HepG2 (cell line): Measurements from ENCODE around the gene PLGRKT. TPM values are rescaled to one million over a fixed set of nuclear protein-coding genes. Genes with fewer than 3 reads are reported as not detected.
"Not testable (repeated sequence)": the region's sequence is repeated elsewhere in the genome, so short reads cannot be mapped to it uniquely, and the experiment has no call there.

Experiments
- ATAC-seq: fragments of 200-7000 bp; cut with Tn5 transposase; 3 replicates; pipeline ENCODE4 v1.9.1; 2020; ENCODE audit warnings: mild to moderate bottlenecking, moderate library complexity
- BruUV-seq: library from RNA; stranded (reverse); fragments of 400-500 nt; replicated peaks from 2 replicates; lab custom pipeline; 2021; lab: Mats Ljungman, UMichigan
- CTCF ChIA-PET: fragments of 300-600 bp; formaldehyde crosslinking; extraction: SDS; loops from one replicate; lab custom pipeline; 2021; ENCODE audit warnings: low total read pairs, inconsistent platforms, low intra/inter-chr PET ratio; lab: Yijun Ruan, JAX
- POLR2A ChIA-PET: fragments of 350-600 bp; sonication (Branson Sonifier 250); formaldehyde crosslinking; loops from one replicate; lab custom pipeline; 2020; ENCODE audit warnings: antibody characterized with exemption, inconsistent platforms; lab: Yijun Ruan, JAX
- DNase-seq: peaks from one replicate; pipeline ENCODE4 v3.0.0-alpha.2; 2015; ENCODE audit warnings: low spot score
- FAIRE-seq: peaks from 3 replicates; lab custom pipeline; 2011; peaks lifted over from hg19 to GRCh38; lab: Jason Lieb, UNC
- H2AFZ ChIP-seq: one replicate; pipeline ENCODE4 v1.6.1; 2011; ENCODE audit warnings: low read length, inconsistent platforms
- H3K27ac ChIP-seq: fragments of 300-600 bp; 3 replicates; pipeline ENCODE4 v1.8.0; 2011; ENCODE audit warnings: mixed run types, mild to moderate bottlenecking, mixed read lengths, low read length, inconsistent platforms; ENCODE audit not compliant: insufficient read depth; ENCODE audit errors: extremely low read length
- H3K27me3 ChIP-seq, 2 experiments: fragments of 200-600 bp in 1 of 2; 2 replicates in 1 of 2; 3 replicates in 1 of 2; pipeline versions ENCODE4 v1.6.0 to v1.8.0; 2011; ENCODE audit warnings: low read length in 2 of 2, mild to moderate bottlenecking in 2 of 2, moderate library complexity in 2 of 2, inconsistent platforms in 1 of 2; ENCODE audit not compliant: insufficient read depth in 2 of 2, control insufficient read depth in 1 of 2
- H3K36me3 ChIP-seq, 2 experiments: fragments of 200-600 bp in 1 of 2; replicated peaks in 1 of 2; 2 replicates in 1 of 2; 3 replicates in 1 of 2; pipeline versions ENCODE4 v1.5.1 to v1.8.0; 2011; ENCODE audit warnings: low read length in 2 of 2, inconsistent platforms in 1 of 2; ENCODE audit not compliant: insufficient read depth in 2 of 2, control insufficient read depth in 1 of 2
- H3K4me1 ChIP-seq: 2 replicates; pipeline ENCODE4 v1.5.1; 2012; ENCODE audit warnings: low read length, inconsistent platforms; ENCODE audit not compliant: insufficient read depth
- H3K4me2 ChIP-seq: 2 replicates; pipeline ENCODE4 v1.6.0; 2011; ENCODE audit warnings: low read depth, low read length, inconsistent platforms
- H3K4me3 ChIP-seq, 3 experiments: fragments of 200-600 bp in 1 of 3; sonication (generic), shearing (Covaris generic) in 1 of 3; replicated peaks in 1 of 3; 2 replicates each; pipeline ENCODE4 v1.5.1; 2011 to 2016; ENCODE audit warnings: low read length in 3 of 3, inconsistent platforms in 2 of 3, low read depth in 2 of 3, mild to moderate bottlenecking in 2 of 3, control low read depth in 1 of 3, mixed read lengths in 1 of 3; ENCODE audit not compliant: insufficient read depth in 1 of 3
- H3K79me2 ChIP-seq: one replicate; pipeline ENCODE4 v1.6.1; 2011; ENCODE audit warnings: low read length, inconsistent platforms; ENCODE audit not compliant: insufficient read depth
- H3K9ac ChIP-seq: 2 replicates; pipeline ENCODE4 v1.6.0; 2011; ENCODE audit warnings: mild to moderate bottlenecking, low read depth, low read length, inconsistent platforms; ENCODE audit not compliant: insufficient read depth
- H3K9me3 ChIP-seq: 2 replicates; pipeline ENCODE4 v1.5.1; 2012; ENCODE audit warnings: mild to moderate bottlenecking, low read length
- H4K20me1 ChIP-seq: 2 replicates; pipeline ENCODE4 v1.6.0; 2011; ENCODE audit warnings: inconsistent platforms, mild to moderate bottlenecking, low read length, moderate library complexity; ENCODE audit not compliant: insufficient read depth
- MNT ChIP-seq: fragments of 450-650 bp; IDR thresholded peaks from 2 replicates; pipeline ENCODE4 v1.6.1; 2016
- TIGD3 ChIP-seq: sonication (generic); formaldehyde crosslinking; IDR thresholded peaks from 2 replicates; pipeline ENCODE4 v1.5.1; 2020; ENCODE audit warnings: mild to moderate bottlenecking, missing genetic modification reagents, borderline replicate concordance
- ZNF597 ChIP-seq: sonication (generic); formaldehyde crosslinking; IDR thresholded peaks from 2 replicates; pipeline ENCODE4 v1.5.0; 2020; ENCODE audit warnings: missing genetic modification reagents
- whole genome bisulfite sequencing: methylation state at CpG from one replicate; pipeline ENCODE4 v1.1.6; 2017; ENCODE audit warnings: low lambda C conversion rate; 5-methylcytosine and 5-hydroxymethylcytosine counted together
- in situ Hi-C: cut with HindIII; loops from 2 replicates; pipeline ENCODE4 v1.10.0; 2017; ENCODE audit warnings: low pct_unique_long_range_greater_than_20kb; ENCODE audit not compliant: extremely low pct_ligation_motif_present
- intact Hi-C: fragments of 100-400 bp; cut with micrococcal nuclease; formaldehyde crosslinking; loops from one replicate; pipeline ENCODE4 v1.10.0; 2022; ENCODE audit not compliant: unreplicated experiment
- polyA plus RNA-seq, 8 experiments: library from polyadenylated mRNA; depleted of rRNA in 3 of 8; stranded (reverse) in 7 of 8; unstranded in 1 of 8; fragments of >200 nt; fragmentation: Illumina TruSeq in 4 of 8; extraction: Trizol in 4 of 8; gene quantifications; 2 replicates each; pipeline versions ENCODE4 v1.2.1 to v1.2.3, GENCODE V29; 2011 to 2016; ENCODE audit warnings: low read depth in 4 of 8, missing spikeins in 1 of 8, mixed read lengths in 1 of 8; ENCODE audit not compliant: insufficient read depth in 1 of 8
- total RNA-seq, 5 experiments: library from RNA; depleted of rRNA; stranded (reverse); fragments of >200 nt; fragmentation: Illumina TruSeq; extraction: Trizol; gene quantifications; 2 replicates each; pipeline ENCODE4 v1.2.3, GENCODE V29; 2016; ENCODE audit warnings: low read depth in 1 of 5

Gene PLGRKT
- total and polyA plus RNA-seq, 2 of the 13 experiments (the other 11 are each of a cell fraction or from before 2014, with no cell fraction given) = 5.0 to 15.8 TPM

GRCh38 chr9:5479994-5480694 lies 42.4 kb upstream of the PLGRKT start (continued):
- no peak for TF ChIP-seq TIGD3

- in situ Hi-C loops = no loop called here
- no peak for DNase-seq
- no TSS peak for BruUV-seq
- POLR2A ChIA-PET = no interaction called here
- CTCF ChIA-PET = no interaction called here
- no peaks in the 10 kb centered on the region for H3K36me3 ChIP-seq
- H2AFZ ChIP-seq = no peak overlapping the region
- intact Hi-C loops = no loop called here
- H3K4me1 ChIP-seq = no peaks in the 10 kb centered on the region
- no peak overlapping the region for H3K4me2 ChIP-seq
- no peak for FAIRE-seq
- no peaks in the 10 kb centered on the region for H3K79me2 ChIP-seq
- peaks cover 0 to 3% of the 10 kb centered on the region in 2 experiments; a peak in 1 of 5 replicates for H3K27me3 ChIP-seq
- H3K27ac ChIP-seq = no peak overlapping the region
- H3K4me3 ChIP-seq = no peak overlapping the region
- 0% methylated on average over 2 of the region's 2 CpGs for WGBS
- no peaks in the 10 kb centered on the region for H3K9me3 ChIP-seq
- TF ChIP-seq ZNF597 (CRISPR knock-in tag) = no peak
- peak; percentile 12; the same call in 1 of the 2 replicates for TF ChIP-seq MNT
- no peaks in the 10 kb centered on the region for H4K20me1 ChIP-seq
- no peak overlapping the region for H3K9ac ChIP-seq
- ATAC-seq = no peak
Observed at GRCh38 chr9:5478206-5478605, 40.5 kb upstream of the PLGRKT start.

GRCh38 chr9:5475611-5476010 lies 37.9 kb upstream of the PLGRKT start:
- CTCF ChIA-PET, H3K4me1 ChIP-seq, BruUV-seq, H3K27ac ChIP-seq, POLR2A ChIA-PET, H3K4me3 ChIP-seq, H3K9ac ChIP-seq, in situ Hi-C loops, intact Hi-C loops, H3K4me2 ChIP-seq, H4K20me1 ChIP-seq, FAIRE-seq, H3K36me3 ChIP-seq, H3K79me2 ChIP-seq, H3K27me3 ChIP-seq, ATAC-seq, H2AFZ ChIP-seq, H3K9me3 ChIP-seq, DNase-seq: not testable (repeated sequence)
- WGBS = 19% methylated on average over 2 of the region's 2 CpGs
